H9 (cell line): ENCODE measurements around the gene TBC1D1. TPM values are rescaled to one million over a fixed set of nuclear protein-coding genes. Genes with fewer than 3 reads are reported as not detected.

Source experiments
- DNase-seq: peaks from one replicate; pipeline ENCODE4 v3.0.0-alpha.2; 2017
- H2AFZ ChIP-seq: one replicate; pipeline ENCODE4 v1.6.1; 2013; ENCODE audit warnings: mild to moderate bottlenecking, low read length, control low read depth, moderate library complexity
- H2AK5ac ChIP-seq: 2 replicates; pipeline ENCODE4 v1.6.1; 2013; ENCODE audit warnings: low read length, control low read depth, mixed read lengths; ENCODE audit not compliant: insufficient read length
- H2BK120ac ChIP-seq: one replicate; pipeline ENCODE4 v1.6.1; 2013; ENCODE audit warnings: low read depth, mild to moderate bottlenecking, low read length, control low read depth, inconsistent platforms; ENCODE audit not compliant: poor library complexity, severe bottlenecking
- H2BK12ac ChIP-seq: 2 replicates; pipeline ENCODE4 v1.6.1; 2013; ENCODE audit warnings: low read length, control low read depth, mixed read lengths, low read depth; ENCODE audit not compliant: insufficient read length
- H2BK15ac ChIP-seq: 2 replicates; pipeline ENCODE4 v1.6.1; 2013; ENCODE audit warnings: low read depth, low read length, control low read depth
- H2BK20ac ChIP-seq: one replicate; pipeline ENCODE4 v1.6.1; 2013; ENCODE audit warnings: low read depth, mild to moderate bottlenecking, low read length, control low read depth, inconsistent platforms; ENCODE audit not compliant: poor library complexity, severe bottlenecking
- H2BK5ac ChIP-seq: 2 replicates; pipeline ENCODE4 v1.6.1; 2013; ENCODE audit warnings: low read length, control low read depth, mixed read lengths; ENCODE audit not compliant: insufficient read length
- H3K14ac ChIP-seq: 2 replicates; pipeline ENCODE4 v1.6.1; 2013; ENCODE audit warnings: low read length, control low read depth; ENCODE audit not compliant: insufficient read depth
- H3K18ac ChIP-seq: 2 replicates; pipeline ENCODE4 v1.6.1; 2013; ENCODE audit warnings: low read depth, mild to moderate bottlenecking, mixed read lengths, low read length, control low read depth; ENCODE audit not compliant: insufficient read length
- H3K23ac ChIP-seq: 2 replicates; pipeline ENCODE4 v1.6.1; 2013; ENCODE audit warnings: low read length, control low read depth, mixed read lengths, low read depth; ENCODE audit not compliant: insufficient read length
- H3K23me2 ChIP-seq: 2 replicates; pipeline ENCODE4 v1.6.1; 2013; ENCODE audit warnings: low read depth, mild to moderate bottlenecking, mixed read lengths, low read length, control low read depth; ENCODE audit not compliant: insufficient read length, poor library complexity, severe bottlenecking
- H3K27ac ChIP-seq: 2 replicates; pipeline ENCODE4 v1.5.1; 2013; ENCODE audit warnings: low read length, control low read depth, mixed read lengths, low read depth; ENCODE audit not compliant: insufficient read length
- H3K27me3 ChIP-seq: 2 replicates; pipeline ENCODE4 v1.6.1; 2013; ENCODE audit warnings: low read length, control low read depth, inconsistent platforms; ENCODE audit not compliant: insufficient read depth
- H3K4ac ChIP-seq: 2 replicates; pipeline ENCODE4 v1.6.1; 2013; ENCODE audit warnings: low read depth, mild to moderate bottlenecking, control low read depth, inconsistent platforms, low read length, moderate library complexity
- H3K4me1 ChIP-seq: 2 replicates; pipeline ENCODE4 v1.6.1; 2013; ENCODE audit warnings: low read length, control low read depth, inconsistent platforms; ENCODE audit not compliant: insufficient read depth
- H3K4me2 ChIP-seq: 2 replicates; pipeline ENCODE4 v1.6.1; 2013; ENCODE audit warnings: low read length, control low read depth, mixed read lengths; ENCODE audit not compliant: insufficient read length, insufficient read depth
- H3K56ac ChIP-seq: 2 replicates; pipeline ENCODE4 v1.6.1; 2013; ENCODE audit warnings: low read depth, mild to moderate bottlenecking, mixed read lengths, low read length, control low read depth; ENCODE audit not compliant: insufficient read length
- H3K79me1 ChIP-seq: 2 replicates; pipeline ENCODE4 v1.6.1; 2013; ENCODE audit warnings: low read depth, mild to moderate bottlenecking, moderate library complexity, low read length, control low read depth, inconsistent platforms; ENCODE audit not compliant: insufficient read depth, poor library complexity, severe bottlenecking
- H3K79me2 ChIP-seq: 2 replicates; pipeline ENCODE4 v1.6.1; 2013; ENCODE audit warnings: low read length, control low read depth, inconsistent platforms; ENCODE audit not compliant: insufficient read depth
- H3K9ac ChIP-seq: 2 replicates; pipeline ENCODE4 v1.6.1; 2013; ENCODE audit warnings: low read length, control low read depth, mixed read lengths; ENCODE audit not compliant: insufficient read length; ENCODE audit errors: extremely low read depth
- H3K9me3 ChIP-seq: one replicate; pipeline ENCODE4 v1.6.1; 2013; ENCODE audit warnings: low read depth, low read length, inconsistent platforms; ENCODE audit not compliant: control insufficient read depth
- H3T11ph ChIP-seq: one replicate; pipeline ENCODE4 v1.6.1; 2013; ENCODE audit warnings: mild to moderate bottlenecking, low read length, control low read depth, inconsistent platforms
- H4K20me1 ChIP-seq: one replicate; pipeline ENCODE4 v1.6.1; 2013; ENCODE audit not compliant: control insufficient read depth, insufficient read length, insufficient read depth
- H4K5ac ChIP-seq: 2 replicates; pipeline ENCODE4 v1.6.1; 2013; ENCODE audit warnings: low read depth, mild to moderate bottlenecking, mixed read lengths, low read length, control low read depth; ENCODE audit not compliant: insufficient read length
- H4K8ac ChIP-seq: replicated peaks from 2 replicates; pipeline ENCODE4 v1.6.1; 2013; ENCODE audit warnings: low read length, control low read depth, mixed read lengths, low read depth; ENCODE audit not compliant: insufficient read length
- H4K91ac ChIP-seq: 2 replicates; pipeline ENCODE4 v1.6.1; 2013; ENCODE audit warnings: low read depth, mild to moderate bottlenecking, moderate library complexity, mixed read lengths, low read length, control low read depth; ENCODE audit not compliant: insufficient read length
- H3K27ac Mint-ChIP-seq, 3 experiments: 2 replicates in 2 of 3; 3 replicates in 1 of 3; pipeline ENCODE4 v1.8.0; 2020 to 2021; ENCODE audit warnings: mixed read lengths in 3 of 3, mild to moderate bottlenecking in 1 of 3, moderate library complexity in 1 of 3
- H3K27me3 Mint-ChIP-seq: 2 replicates; pipeline ENCODE4 v1.8.0; 2021; ENCODE audit warnings: low read depth, mild to moderate bottlenecking, moderate library complexity, mixed read lengths
- H3K36me3 Mint-ChIP-seq, 3 experiments: 2 replicates in 2 of 3; 3 replicates in 1 of 3; pipeline ENCODE4 v1.8.0; 2020 to 2021; ENCODE audit warnings: low read depth in 3 of 3, mixed read lengths in 3 of 3; ENCODE audit not compliant: insufficient read depth in 1 of 3
- H3K4me1 Mint-ChIP-seq, 2 experiments: 2 replicates each; pipeline ENCODE4 v1.8.0; 2020; ENCODE audit warnings: mixed read lengths in 2 of 2
- H3K4me3 Mint-ChIP-seq, 2 experiments: 2 replicates in 1 of 2; 3 replicates in 1 of 2; pipeline ENCODE4 v1.8.0; 2020 to 2021; ENCODE audit warnings: mild to moderate bottlenecking in 2 of 2, mixed read lengths in 2 of 2, moderate library complexity in 1 of 2
- H3K9me3 Mint-ChIP-seq, 2 experiments: 2 replicates in 1 of 2; 3 replicates in 1 of 2; pipeline ENCODE4 v1.8.0; 2020; ENCODE audit warnings: mild to moderate bottlenecking in 2 of 2, mixed read lengths in 2 of 2, moderate library complexity in 1 of 2
- WGBS: extraction: QIAGEN DNeasy Blood & Tissue Kit; methylation state at CpG from one replicate; pipeline ENCODE4 v1.1.7; 2013; ENCODE audit warnings: missing lambda C conversion rate, low lambda C conversion rate, mixed read lengths; ENCODE audit not compliant: insufficient read length; ENCODE audit errors: extremely low coverage; 5-methylcytosine and 5-hydroxymethylcytosine counted together
- total RNA-seq: library from RNA; stranded (reverse); gene quantifications from 2 replicates; pipeline ENCODE4 v1.2.1, GENCODE V29; 2021
- TF ChIP-seq, protein P1 (sequence below): fragments of 200-600 bp; sonication (generic); conservative IDR thresholded peaks from 3 replicates; pipeline ENCODE4 v1.8.0; 2021; ENCODE audit warnings: antibody characterized with exemption, mild to moderate bottlenecking

The TBC1D1 gene
- total RNA-seq, 1 experiment from 2014 or later = 109 TPM

DNA sequence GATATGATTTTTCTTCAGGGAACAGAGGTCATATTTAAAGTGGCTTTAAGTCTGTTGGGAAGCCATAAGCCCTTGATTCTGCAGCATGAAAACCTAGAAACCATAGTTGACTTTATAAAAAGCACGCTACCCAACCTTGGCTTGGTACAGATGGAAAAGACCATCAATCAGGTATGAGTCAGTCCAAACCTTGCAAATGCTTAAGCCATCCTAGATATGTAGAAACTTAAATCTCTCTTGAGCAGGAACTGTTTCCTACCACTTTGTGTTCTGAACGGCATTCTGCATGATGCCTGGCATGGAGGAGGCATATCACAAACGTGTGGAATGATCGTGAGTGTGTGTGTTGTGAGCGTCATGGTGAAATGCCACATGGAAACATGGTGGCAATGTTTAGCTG is 234.1 kb downstream of the TBC1D1 start:
- Histone ChIP-seq H2AFZ (no peak overlapping the region), H3K4me2 (no peak overlapping the region), H3K79me1 (no peaks in the 10 kb centered on the region), H3K18ac (no peak overlapping the region), H3K23ac (no peak overlapping the region), H4K91ac (no peak overlapping the region), H4K5ac (no peak overlapping the region), H3K23me2 (no peaks in the 10 kb centered on the region), H3K56ac (no peak overlapping the region), H3K9me3 (no peaks in the 10 kb centered on the region), H3K4ac (no peak overlapping the region), H2BK15ac (no peak overlapping the region), H4K8ac (no peak overlapping the region), H3K27me3 (peaks cover 15% of the 10 kb centered on the region; the same call in 1 of the 2 replicates), H3K27ac (no peak overlapping the region), H3K14ac (no peak overlapping the region), H4K20me1 (no peaks in the 10 kb centered on the region), H3K9ac (no peak overlapping the region), H2BK20ac (no peak overlapping the region), H2BK12ac (no peak overlapping the region), H3T11ph (no peak overlapping the region), H2AK5ac (no peak overlapping the region), H2BK120ac (no peak overlapping the region), H2BK5ac (no peak overlapping the region), H3K4me1 (peaks cover 4% of the 10 kb centered on the region), H3K79me2 (no peaks in the 10 kb centered on the region)
- Mint-ChIP-seq H3K36me3 (peaks cover 9 to 36% (median 23%) of the 10 kb centered on the region in 3 experiments), H3K4me1 (peaks cover 37 to 44% of the 10 kb centered on the region in 2 experiments), H3K4me3 (no peak overlapping the region), H3K9me3 (no peaks in the 10 kb centered on the region), H3K27me3 (peaks cover 53% of the 10 kb centered on the region), H3K27ac (no peak overlapping the region)
- no CpG with 5 or more reads among the region's 5 CpGs for WGBS
- DNase-seq = no peak
- TF ChIP-seq, protein P1, sequence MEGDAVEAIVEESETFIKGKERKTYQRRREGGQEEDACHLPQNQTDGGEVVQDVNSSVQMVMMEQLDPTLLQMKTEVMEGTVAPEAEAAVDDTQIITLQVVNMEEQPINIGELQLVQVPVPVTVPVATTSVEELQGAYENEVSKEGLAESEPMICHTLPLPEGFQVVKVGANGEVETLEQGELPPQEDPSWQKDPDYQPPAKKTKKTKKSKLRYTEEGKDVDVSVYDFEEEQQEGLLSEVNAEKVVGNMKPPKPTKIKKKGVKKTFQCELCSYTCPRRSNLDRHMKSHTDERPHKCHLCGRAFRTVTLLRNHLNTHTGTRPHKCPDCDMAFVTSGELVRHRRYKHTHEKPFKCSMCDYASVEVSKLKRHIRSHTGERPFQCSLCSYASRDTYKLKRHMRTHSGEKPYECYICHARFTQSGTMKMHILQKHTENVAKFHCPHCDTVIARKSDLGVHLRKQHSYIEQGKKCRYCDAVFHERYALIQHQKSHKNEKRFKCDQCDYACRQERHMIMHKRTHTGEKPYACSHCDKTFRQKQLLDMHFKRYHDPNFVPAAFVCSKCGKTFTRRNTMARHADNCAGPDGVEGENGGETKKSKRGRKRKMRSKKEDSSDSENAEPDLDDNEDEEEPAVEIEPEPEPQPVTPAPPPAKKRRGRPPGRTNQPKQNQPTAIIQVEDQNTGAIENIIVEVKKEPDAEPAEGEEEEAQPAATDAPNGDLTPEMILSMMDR = no peak
